ENCODE data around the gene PNO1.

PNO1 gene

DNA sequence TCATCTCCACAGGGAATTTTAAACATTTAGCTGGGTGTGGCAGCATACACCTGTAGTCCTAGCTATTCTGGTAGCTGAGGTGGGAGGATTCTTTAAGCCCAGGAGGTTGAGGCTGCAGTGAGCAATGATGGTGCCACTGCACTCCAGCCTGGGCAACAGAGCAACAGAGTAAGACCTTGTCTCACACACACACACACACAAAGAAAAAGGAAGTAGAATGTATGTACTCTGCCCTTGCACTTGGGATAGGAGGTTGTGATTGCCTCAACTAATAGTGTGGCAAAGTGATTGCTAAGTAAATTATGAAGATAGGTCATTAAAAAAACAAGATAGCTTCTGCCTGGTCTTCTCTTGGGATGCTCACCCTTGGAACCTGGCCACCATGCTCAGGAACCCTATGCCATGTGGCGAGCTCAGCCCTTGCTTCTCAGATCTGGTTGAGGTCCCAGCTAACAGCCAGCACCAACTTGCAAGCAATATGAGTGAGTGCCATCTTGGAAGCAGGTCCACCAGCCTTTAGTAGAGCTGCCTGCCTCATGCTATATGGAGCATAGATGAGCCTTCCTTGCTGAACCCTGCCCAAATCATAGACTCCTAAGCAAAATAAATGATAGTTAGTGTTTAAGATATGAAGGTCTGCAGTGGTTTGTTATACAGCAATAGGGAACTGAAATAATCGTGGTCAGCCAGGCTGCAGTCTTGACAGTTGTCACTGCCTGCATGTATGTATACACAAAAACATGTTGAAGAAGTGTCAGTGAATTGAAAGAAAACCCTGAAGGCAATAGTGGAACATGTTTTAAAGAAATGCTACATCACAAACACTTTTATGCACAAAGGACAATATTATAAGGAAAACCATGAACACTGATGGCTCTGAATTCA is 30.1 kb upstream of the PNO1 start:
- Histone ChIP-seq H3K27me3 (ENCODE audit: insufficient read depth, low read length, poor library complexity) (no peaks in the 10 kb centered on the region), H3K9ac (ENCODE audit: low read length) (no peak overlapping the region), H3K36me3 (ENCODE audit: control insufficient read depth, insufficient read depth, low read length) (no peaks in the 10 kb centered on the region), H2BK5ac (ENCODE audit: low read length) (no peak overlapping the region), H4K8ac (ENCODE audit: low read depth, low read length) (no peak overlapping the region), H3K18ac (ENCODE audit: low read length) (no peak overlapping the region), H3K4ac (ENCODE audit: low read depth, low read length) (no peak overlapping the region), H3K4me1 (ENCODE audit: control insufficient read depth, low read depth, low read length) (peaks cover 4% of the 10 kb centered on the region), H3K79me1 (ENCODE audit: low read length) (no peaks in the 10 kb centered on the region), H3K4me2 (ENCODE audit: low read length) (no peak overlapping the region), H2AK5ac (ENCODE audit: low read length) (no peak overlapping the region), H2BK15ac (replicated peaks; ENCODE audit: low read depth) (no peak overlapping the region), H3K27ac (ENCODE audit: low read depth, low read length) (no peak overlapping the region), H4K5ac (ENCODE audit: low read length) (no peak overlapping the region), H2BK120ac (ENCODE audit: low read depth, low read length) (no peak overlapping the region), H3K56ac (ENCODE audit: low read length) (no peak overlapping the region), H3K4me3 (ENCODE audit: low read length) (no peak overlapping the region), H3K23ac (ENCODE audit: low read length) (no peak overlapping the region), H3K79me2 (ENCODE audit: control insufficient read depth, insufficient read depth, low read length) (no peaks in the 10 kb centered on the region)
- no CpG with 5 or more reads among the region's 2 CpGs for WGBS (ENCODE audit: extremely low coverage, insufficient coverage, low lambda C conversion rate)
- no peak for DNase-seq

- DNase-seq, result peak; percentile 91
- Histone ChIP-seq H3K36me3 (ENCODE audit: control insufficient read depth, insufficient read depth, low read length) (no peaks in the 10 kb centered on the region), H4K5ac (ENCODE audit: low read length) (no peak overlapping the region), H3K4me3 (ENCODE audit: low read length) (no peak overlapping the region), H2BK15ac (replicated peaks; ENCODE audit: low read depth) (no peak overlapping the region), H2AK5ac (ENCODE audit: low read length) (no peak overlapping the region), H2BK5ac (ENCODE audit: low read length) (no peak overlapping the region), H3K27ac (ENCODE audit: low read depth, low read length) (no peak overlapping the region), H4K8ac (ENCODE audit: low read depth, low read length) (no peak overlapping the region), H3K79me1 (ENCODE audit: low read length) (no peaks in the 10 kb centered on the region), H3K9ac (ENCODE audit: low read length) (no peak overlapping the region), H3K4me2 (ENCODE audit: low read length) (no peak overlapping the region), H3K79me2 (ENCODE audit: control insufficient read depth, insufficient read depth, low read length) (no peaks in the 10 kb centered on the region), H3K4me1 (ENCODE audit: control insufficient read depth, low read depth, low read length) (peaks cover 1% of the 10 kb centered on the region), H3K56ac (ENCODE audit: low read length) (no peak overlapping the region), H3K27me3 (ENCODE audit: insufficient read depth, low read length, poor library complexity) (no peaks in the 10 kb centered on the region), H3K4ac (ENCODE audit: low read depth, low read length) (no peak overlapping the region), H2BK120ac (ENCODE audit: low read depth, low read length) (no peak overlapping the region), H3K18ac (ENCODE audit: low read length) (no peak overlapping the region), H3K23ac (ENCODE audit: low read length) (no peak overlapping the region)
- WGBS (ENCODE audit: extremely low coverage, insufficient coverage, low lambda C conversion rate), result no CpG with 5 or more reads among the region's 1 CpG
These were observed 23.6 kb upstream of the PNO1 start for GRCh38 chr2:68134120-68134519.

- Histone ChIP-seq H3K18ac (ENCODE audit: low read length) (no peak overlapping the region), H2BK5ac (ENCODE audit: low read length) (no peak overlapping the region), H3K4ac (ENCODE audit: low read depth, low read length) (no peak overlapping the region), H4K5ac (ENCODE audit: low read length) (no peak overlapping the region), H3K27me3 (ENCODE audit: insufficient read depth, low read length, poor library complexity) (no peaks in the 10 kb centered on the region), H3K36me3 (ENCODE audit: control insufficient read depth, insufficient read depth, low read length) (no peaks in the 10 kb centered on the region), H3K27ac (ENCODE audit: low read depth, low read length) (no peak overlapping the region), H3K23ac (ENCODE audit: low read length) (no peak overlapping the region), H2BK120ac (ENCODE audit: low read depth, low read length) (no peak overlapping the region), H3K9ac (ENCODE audit: low read length) (no peak overlapping the region), H3K4me1 (ENCODE audit: control insufficient read depth, low read depth, low read length) (peaks cover 1% of the 10 kb centered on the region), H3K79me1 (ENCODE audit: low read length) (no peaks in the 10 kb centered on the region), H3K56ac (ENCODE audit: low read length) (no peak overlapping the region), H2AK5ac (ENCODE audit: low read length) (no peak overlapping the region), H3K4me2 (ENCODE audit: low read length) (no peak overlapping the region), H4K8ac (ENCODE audit: low read depth, low read length) (no peak overlapping the region), H3K4me3 (ENCODE audit: low read length) (no peak overlapping the region), H2BK15ac (replicated peaks; ENCODE audit: low read depth) (no peak overlapping the region), H3K79me2 (ENCODE audit: control insufficient read depth, insufficient read depth, low read length) (no peaks in the 10 kb centered on the region)
- WGBS (ENCODE audit: extremely low coverage, insufficient coverage, low lambda C conversion rate), result no CpG with 5 or more reads among the region's 6 CpGs
- DNase-seq, result peak; percentile 54
These were observed 23.1 kb upstream of the PNO1 start for GRCh38 chr2:68134554-68134953.

GRCh38 chr2:68135448-68136320 is 22.0 kb upstream of the PNO1 start:
- no peak overlapping the region for H2BK5ac ChIP-seq (ENCODE audit: low read length)
- H3K4ac ChIP-seq (ENCODE audit: low read depth, low read length), result no peak overlapping the region
- no peak overlapping the region for H3K27ac ChIP-seq (ENCODE audit: low read depth, low read length)
- H3K36me3 ChIP-seq (ENCODE audit: control insufficient read depth, insufficient read depth, low read length), result no peaks in the 10 kb centered on the region
- H3K9ac ChIP-seq (ENCODE audit: low read length), result no peak overlapping the region
- no peaks in the 10 kb centered on the region for H3K79me1 ChIP-seq (ENCODE audit: low read length)
- no peak overlapping the region for H3K56ac ChIP-seq (ENCODE audit: low read length)
- H2BK120ac ChIP-seq (ENCODE audit: low read depth, low read length), result no peak overlapping the region
- no peak overlapping the region for H3K18ac ChIP-seq (ENCODE audit: low read length)
- peaks cover 1% of the 10 kb centered on the region for H3K4me1 ChIP-seq (ENCODE audit: control insufficient read depth, low read depth, low read length)
- H2BK15ac ChIP-seq (replicated peaks; ENCODE audit: low read depth), result no peak overlapping the region
- H3K79me2 ChIP-seq (ENCODE audit: control insufficient read depth, insufficient read depth, low read length), result no peaks in the 10 kb centered on the region
- no peak overlapping the region for H2AK5ac ChIP-seq (ENCODE audit: low read length)
- H3K27me3 ChIP-seq (ENCODE audit: insufficient read depth, low read length, poor library complexity), result no peaks in the 10 kb centered on the region
- no peak overlapping the region for H3K4me3 ChIP-seq (ENCODE audit: low read length)
- H3K23ac ChIP-seq (ENCODE audit: low read length), result no peak overlapping the region
- no peak overlapping the region for H4K5ac ChIP-seq (ENCODE audit: low read length)
- no CpG with 5 or more reads among the region's 7 CpGs for WGBS (ENCODE audit: extremely low coverage, insufficient coverage, low lambda C conversion rate)
- DNase-seq, result peak; percentile 48
- H4K8ac ChIP-seq (ENCODE audit: low read depth, low read length), result no peak overlapping the region
- no peak overlapping the region for H3K4me2 ChIP-seq (ENCODE audit: low read length)

DNA sequence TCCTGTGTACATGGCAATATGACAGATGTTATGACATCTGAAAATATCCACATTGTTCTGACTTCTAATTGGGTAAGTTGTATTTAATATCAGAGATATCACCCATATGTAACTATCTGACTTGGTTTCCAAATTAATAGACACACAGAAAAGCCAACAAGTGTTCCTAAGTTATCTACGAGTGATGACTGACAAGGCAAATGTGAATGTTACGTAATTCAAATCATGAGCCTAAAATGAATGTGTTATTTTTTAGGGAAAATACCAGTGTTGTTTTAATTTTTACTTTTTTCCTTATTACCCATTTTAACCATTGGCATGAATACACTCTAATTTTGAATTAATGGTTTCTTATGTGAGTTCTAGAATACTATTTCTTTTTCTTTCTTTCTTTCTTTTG is 15.8 kb upstream of the PNO1 start:
- H2BK5ac ChIP-seq (ENCODE audit: low read length), result no peak overlapping the region
- no peak overlapping the region for H3K9ac ChIP-seq (ENCODE audit: low read length)
- no peak overlapping the region for H3K4me3 ChIP-seq (ENCODE audit: low read length)
- H4K8ac ChIP-seq (ENCODE audit: low read depth, low read length), result no peak overlapping the region
- H3K23ac ChIP-seq (ENCODE audit: low read length), result no peak overlapping the region
- no peaks in the 10 kb centered on the region for H3K4me1 ChIP-seq (ENCODE audit: control insufficient read depth, low read depth, low read length)
- H3K27ac ChIP-seq (ENCODE audit: low read depth, low read length), result no peak overlapping the region
- no peak overlapping the region for H3K56ac ChIP-seq (ENCODE audit: low read length)
- WGBS (ENCODE audit: extremely low coverage, insufficient coverage, low lambda C conversion rate), result no CpG with 5 or more reads among the region's 2 CpGs
- no peaks in the 10 kb centered on the region for H3K79me1 ChIP-seq (ENCODE audit: low read length)
- H2BK15ac ChIP-seq (replicated peaks; ENCODE audit: low read depth), result no peak overlapping the region
- H2BK120ac ChIP-seq (ENCODE audit: low read depth, low read length), result no peak overlapping the region
- H3K18ac ChIP-seq (ENCODE audit: low read length), result no peak overlapping the region
- H3K4ac ChIP-seq (ENCODE audit: low read depth, low read length), result no peak overlapping the region
- no peaks in the 10 kb centered on the region for H3K36me3 ChIP-seq (ENCODE audit: control insufficient read depth, insufficient read depth, low read length)
- no peak for DNase-seq
- H3K4me2 ChIP-seq (ENCODE audit: low read length), result no peak overlapping the region
- H4K5ac ChIP-seq (ENCODE audit: low read length), result no peak overlapping the region
- no peak overlapping the region for H2AK5ac ChIP-seq (ENCODE audit: low read length)
- no peaks in the 10 kb centered on the region for H3K79me2 ChIP-seq (ENCODE audit: control insufficient read depth, insufficient read depth, low read length)
- H3K27me3 ChIP-seq (ENCODE audit: insufficient read depth, low read length, poor library complexity), result no peaks in the 10 kb centered on the region
